HCT116 (cell line): Measurements from ENCODE around the gene RFPL2. TPM values are rescaled to one million over a fixed set of nuclear protein-coding genes. Genes with fewer than 3 reads are reported as not detected.

ENCODE experiments used
- ATAC-seq: fragments of 200-7000 bp; cut with Tn5 transposase; 2 replicates; pipeline ENCODE4 v1.9.1; 2020; ENCODE audit warnings: mild to moderate bottlenecking, moderate library complexity
- BruUV-seq: library from RNA; stranded (reverse); fragments of 400-500 nt; replicated peaks from 2 replicates; lab custom pipeline; 2021; lab: Mats Ljungman, UMichigan
- CTCF ChIA-PET: fragments of 300-600 bp; sonication (Branson Sonifier 250); formaldehyde crosslinking; loops from one replicate; lab custom pipeline; 2021; ENCODE audit warnings: antibody characterized with exemption; lab: Charles Lee
- POLR2A ChIA-PET: fragments of 300-600, 350-600 bp; sonication (Branson Sonifier 250); formaldehyde crosslinking; loops from one replicate; lab custom pipeline; 2021; ENCODE audit warnings: antibody characterized with exemption; lab: Charles Lee
- RAD21 ChIA-PET, 2 experiments: fragments of 300-600 bp; sonication (Branson Sonifier 250); formaldehyde crosslinking; loops; one replicate each; lab custom pipeline; 2023; ENCODE audit warnings: low total read pairs in 2 of 2; ENCODE audit not compliant: uncharacterized antibody in 2 of 2, unreplicated experiment in 2 of 2, low non-redundant PET in 1 of 2; lab: Charles Lee
- DNase-seq: peaks from one replicate; pipeline ENCODE4 v3.0.0-alpha.2; 2010; ENCODE audit warnings: low read depth, low spot score
- H2AFZ ChIP-seq: fragments of 200-600 bp; shearing (Covaris generic), sonication (generic); 2 replicates; pipeline ENCODE4 v1.6.1; 2017; ENCODE audit warnings: low read depth, mixed run types, mixed read lengths, antibody characterized with exemption, low read length; ENCODE audit not compliant: poor library complexity, severe bottlenecking
- H3K27ac ChIP-seq: 2 replicates; pipeline ENCODE4 v1.5.1; 2012; ENCODE audit warnings: low read depth, low read length
- H3K27me3 ChIP-seq: fragments of 200-600 bp; sonication (generic); 2 replicates; pipeline ENCODE4 v1.6.1; 2016; ENCODE audit warnings: mixed run types, low read length, mixed read lengths; ENCODE audit not compliant: insufficient read depth
- H3K36me3 ChIP-seq, 2 experiments: fragments of 200-500 bp in 1 of 2; fragments of 200-600 bp in 1 of 2; sonication (Bioruptor generic) in 1 of 2; sonication (generic) in 1 of 2; 2 replicates each; pipeline versions ENCODE4 v1.5.1 to v1.6.1; 2014 to 2016; ENCODE audit warnings: low read length in 2 of 2, inconsistent platforms in 1 of 2, mixed read lengths in 1 of 2, mixed run types in 1 of 2; ENCODE audit not compliant: insufficient read depth in 2 of 2, control insufficient read depth in 1 of 2
- H3K4me1 ChIP-seq, 2 experiments: fragments of 200-600 bp in 1 of 2; sonication (generic) in 1 of 2; 2 replicates each; pipeline versions ENCODE4 v1.5.1 to v1.6.1; 2012 to 2017; ENCODE audit warnings: low read length in 2 of 2, inconsistent platforms in 1 of 2, mild to moderate bottlenecking in 1 of 2, mixed read lengths in 1 of 2, mixed run types in 1 of 2, moderate library complexity in 1 of 2; ENCODE audit not compliant: insufficient read depth in 2 of 2, control insufficient read depth in 1 of 2
- H3K4me2 ChIP-seq: fragments of 200-600 bp; sonication (generic); 2 replicates; pipeline ENCODE4 v1.6.1; 2017; ENCODE audit warnings: mixed run types, low read length, mixed read lengths
- H3K4me3 ChIP-seq, 2 experiments: fragments of 200-600 bp in 1 of 2; sonication (generic) in 1 of 2; replicated peaks in 1 of 2; 2 replicates each; pipeline ENCODE4 v1.5.1; 2011 to 2016; ENCODE audit warnings: low read length in 2 of 2, control low read depth in 1 of 2, low read depth in 1 of 2, mild to moderate bottlenecking in 1 of 2, mixed read lengths in 1 of 2, mixed run types in 1 of 2
- H3K79me2 ChIP-seq: fragments of 200-600 bp; sonication (generic); 2 replicates; pipeline ENCODE4 v1.6.1; 2017; ENCODE audit warnings: mild to moderate bottlenecking, mixed run types, low read length, moderate library complexity, mixed read lengths; ENCODE audit not compliant: insufficient read depth
- H3K9ac ChIP-seq: fragments of 200-600 bp; sonication (generic); 2 replicates; pipeline ENCODE4 v1.6.1; 2016; ENCODE audit warnings: low read length, mixed read lengths
- H3K9me2 ChIP-seq: fragments of 200-600 bp; sonication (generic), shearing (Covaris generic); 2 replicates; pipeline ENCODE4 v1.6.1; 2017; ENCODE audit warnings: mixed run types, mild to moderate bottlenecking, moderate library complexity; ENCODE audit not compliant: insufficient read depth
- H3K9me3 ChIP-seq, 2 experiments: fragments of 200-500 bp in 1 of 2; fragments of 200-600 bp in 1 of 2; sonication (Bioruptor generic) in 1 of 2; sonication (generic) in 1 of 2; 2 replicates each; pipeline ENCODE4 v1.6.1; 2014 to 2017; ENCODE audit warnings: low read length in 2 of 2, mixed read lengths in 2 of 2, inconsistent platforms in 1 of 2, low read depth in 1 of 2, mild to moderate bottlenecking in 1 of 2, mixed run types in 1 of 2, moderate library complexity in 1 of 2; ENCODE audit not compliant: control insufficient read depth in 1 of 2, insufficient read depth in 1 of 2
- H4K20me1 ChIP-seq: fragments of 200-600 bp; sonication (generic), shearing (Covaris generic); 2 replicates; pipeline ENCODE4 v1.6.1; 2017; ENCODE audit warnings: mixed run types, mild to moderate bottlenecking, moderate library complexity; ENCODE audit not compliant: insufficient read depth
- ATF3 ChIP-seq: IDR thresholded peaks from 2 replicates; pipeline ENCODE4 v1.6.1; 2012
- CBX3 ChIP-seq: IDR thresholded peaks from 2 replicates; pipeline ENCODE4 v1.6.1; 2012; ENCODE audit warnings: low read depth
- EGR1 ChIP-seq: IDR thresholded peaks from 2 replicates; pipeline ENCODE4 v1.6.1; 2012; ENCODE audit warnings: low read depth
- EZH2phosphoT487 ChIP-seq: fragments of 200-600 bp; IDR thresholded peaks from 2 replicates; pipeline ENCODE4 v1.6.1; 2018; ENCODE audit warnings: antibody characterized with exemption, borderline replicate concordance
- FOSL1 ChIP-seq: IDR thresholded peaks from 2 replicates; pipeline ENCODE4 v1.6.1; 2012; ENCODE audit warnings: low read depth
- JUND ChIP-seq: IDR thresholded peaks from 2 replicates; pipeline ENCODE4 v1.6.1; 2012
- POLR2AphosphoS5 ChIP-seq: IDR thresholded peaks from 2 replicates; pipeline ENCODE4 v1.6.1; 2011; ENCODE audit warnings: mild to moderate bottlenecking, low read depth, low read length, moderate library complexity
- ZNF274 ChIP-seq: fragments of 200-500 bp; sonication (Bioruptor generic); IDR thresholded peaks from 2 replicates; pipeline ENCODE4 v1.6.1; 2014; ENCODE audit warnings: mild to moderate bottlenecking, low read depth, low read length, inconsistent platforms
- intact Hi-C: fragments of 100-400 bp; cut with micrococcal nuclease; formaldehyde crosslinking; loops from 2 replicates; pipeline ENCODE4 v1.10.0; 2022
- total RNA-seq: library from RNA; stranded (reverse); gene quantifications from one replicate; pipeline ENCODE4 v1.2.1, GENCODE V29; 2021; ENCODE audit not compliant: unreplicated experiment
- TF ChIP-seq, protein P1 (sequence below): IDR thresholded peaks from 2 replicates; pipeline ENCODE4 v1.6.1; 2011; ENCODE audit warnings: mild to moderate bottlenecking, low read length, moderate library complexity; ENCODE audit not compliant: insufficient replicate concordance; ENCODE audit errors: extremely low read depth

RFPL2 gene
- total RNA-seq, 1 experiment from 2014 or later, result 0.61 TPM

DNA sequence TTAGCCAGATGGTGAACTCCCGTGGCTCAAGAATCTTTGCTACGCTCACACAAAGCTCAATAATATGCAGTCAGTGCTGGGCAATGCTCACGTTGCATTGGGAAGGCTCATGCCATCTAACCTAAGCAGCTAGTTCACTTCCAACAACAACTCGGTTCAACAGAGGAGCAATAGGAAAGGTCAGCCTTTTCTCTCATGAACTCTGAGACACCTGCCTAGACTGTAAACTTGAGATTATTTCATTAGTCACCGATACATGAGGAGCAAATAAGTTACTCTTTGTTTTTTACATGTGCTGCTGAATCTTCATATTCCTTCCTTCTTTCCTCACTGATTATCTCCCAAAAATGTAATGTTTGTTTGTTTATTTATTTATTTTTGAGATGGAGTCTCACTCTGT, 41.3 kb upstream of the RFPL2 start:
- ChIA-PET CTCF (no interaction called here), RAD21 (no interaction called here), POLR2A (no interaction called here)
- no peak overlapping the region for H3K4me2 ChIP-seq
- H3K9ac ChIP-seq, result no peak overlapping the region
- H3K9me3 ChIP-seq, result no peaks in the 10 kb centered on the region
- H3K36me3 ChIP-seq, result no peaks in the 10 kb centered on the region
- no peaks in the 10 kb centered on the region for H3K4me1 ChIP-seq
- no peak for DNase-seq
- no peaks in the 10 kb centered on the region for H3K79me2 ChIP-seq
- H2AFZ ChIP-seq, result no peak overlapping the region
- no peaks in the 10 kb centered on the region for H3K9me2 ChIP-seq
- H3K27ac ChIP-seq, result no peak overlapping the region
- intact Hi-C loops, result no loop called here
- no TSS peak for BruUV-seq
- TF ChIP-seq EGR1 (no peak), ATF3 (no peak), ZNF274 (no peak), POLR2AphosphoS5 (no peak), CBX3 (no peak), JUND (no peak), EZH2phosphoT487 (no peak), FOSL1 (no peak)
- TF ChIP-seq, protein P1, sequence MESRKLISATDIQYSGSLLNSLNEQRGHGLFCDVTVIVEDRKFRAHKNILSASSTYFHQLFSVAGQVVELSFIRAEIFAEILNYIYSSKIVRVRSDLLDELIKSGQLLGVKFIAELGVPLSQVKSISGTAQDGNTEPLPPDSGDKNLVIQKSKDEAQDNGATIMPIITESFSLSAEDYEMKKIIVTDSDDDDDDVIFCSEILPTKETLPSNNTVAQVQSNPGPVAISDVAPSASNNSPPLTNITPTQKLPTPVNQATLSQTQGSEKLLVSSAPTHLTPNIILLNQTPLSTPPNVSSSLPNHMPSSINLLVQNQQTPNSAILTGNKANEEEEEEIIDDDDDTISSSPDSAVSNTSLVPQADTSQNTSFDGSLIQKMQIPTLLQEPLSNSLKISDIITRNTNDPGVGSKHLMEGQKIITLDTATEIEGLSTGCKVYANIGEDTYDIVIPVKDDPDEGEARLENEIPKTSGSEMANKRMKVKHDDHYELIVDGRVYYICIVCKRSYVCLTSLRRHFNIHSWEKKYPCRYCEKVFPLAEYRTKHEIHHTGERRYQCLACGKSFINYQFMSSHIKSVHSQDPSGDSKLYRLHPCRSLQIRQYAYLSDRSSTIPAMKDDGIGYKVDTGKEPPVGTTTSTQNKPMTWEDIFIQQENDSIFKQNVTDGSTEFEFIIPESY, result no peak
- no peak for ATAC-seq
- H4K20me1 ChIP-seq, result no peaks in the 10 kb centered on the region
- no peaks in the 10 kb centered on the region for H3K27me3 ChIP-seq
- no peak overlapping the region for H3K4me3 ChIP-seq
